T-helper 2 cell treated with Interferon-gamma antibody and Interleukin-4, amounts not matched to agents 5 μg/mL and 100 μg/mL, for 36 hours (primary cell): ENCODE results near the gene SLC25A10.
A peak's percentile ranks its signal among the peaks of the same experiment; 100 is the strongest.
"Not testable (repeated sequence)": the region's sequence is repeated elsewhere in the genome, so short reads cannot be mapped to it uniquely, and the experiment has no call there.

ENCODE experiments used
- DNase-seq: peaks from one replicate; pipeline ENCODE4 v3.0.0; 2021; ENCODE audit warnings: low spot score
- H3K27ac Mint-ChIP-seq: one replicate; pipeline ENCODE4 v1.8.0; 2021; ENCODE audit warnings: mild to moderate bottlenecking, mixed read lengths
- H3K27me3 Mint-ChIP-seq: one replicate; pipeline ENCODE4 v1.8.0; 2021; ENCODE audit warnings: low read depth, mixed read lengths
- H3K36me3 Mint-ChIP-seq: one replicate; pipeline ENCODE4 v1.8.0; 2021; ENCODE audit warnings: low read depth, mixed read lengths
- H3K4me1 Mint-ChIP-seq: one replicate; pipeline ENCODE4 v1.8.0; 2021; ENCODE audit warnings: low read depth, mixed read lengths
- H3K4me3 Mint-ChIP-seq: one replicate; pipeline ENCODE4 v1.8.0; 2022; ENCODE audit warnings: mild to moderate bottlenecking, moderate library complexity, mixed read lengths
- H3K9me3 Mint-ChIP-seq: one replicate; pipeline ENCODE4 v1.8.0; 2021; ENCODE audit warnings: mixed read lengths

Gene SLC25A10

GRCh38 chr17:81734405-81735263 lies 22.6 kb downstream of the SLC25A10 start:
- H3K9me3 Mint-ChIP-seq, result no peaks in the 10 kb centered on the region
- no peak for DNase-seq
- H3K4me3 Mint-ChIP-seq, result no peak overlapping the region
- H3K27me3 Mint-ChIP-seq, result peaks cover 13% of the 10 kb centered on the region
- H3K4me1 Mint-ChIP-seq, result peaks cover 10% of the 10 kb centered on the region
- H3K36me3 Mint-ChIP-seq, result no peaks in the 10 kb centered on the region
- H3K27ac Mint-ChIP-seq, result no peak overlapping the region

GRCh38 chr17:81735264-81736102 lies 23.4 kb downstream of the SLC25A10 start:
- no peaks in the 10 kb centered on the region for H3K36me3 Mint-ChIP-seq
- H3K27me3 Mint-ChIP-seq, result peaks cover 15% of the 10 kb centered on the region
- H3K4me1 Mint-ChIP-seq, result peaks cover 10% of the 10 kb centered on the region
- H3K9me3 Mint-ChIP-seq, result no peaks in the 10 kb centered on the region
- H3K27ac Mint-ChIP-seq, result peak overlapping the region; percentile 45
- peak overlapping the region; percentile 73 for H3K4me3 Mint-ChIP-seq
- no peak for DNase-seq

DNA sequence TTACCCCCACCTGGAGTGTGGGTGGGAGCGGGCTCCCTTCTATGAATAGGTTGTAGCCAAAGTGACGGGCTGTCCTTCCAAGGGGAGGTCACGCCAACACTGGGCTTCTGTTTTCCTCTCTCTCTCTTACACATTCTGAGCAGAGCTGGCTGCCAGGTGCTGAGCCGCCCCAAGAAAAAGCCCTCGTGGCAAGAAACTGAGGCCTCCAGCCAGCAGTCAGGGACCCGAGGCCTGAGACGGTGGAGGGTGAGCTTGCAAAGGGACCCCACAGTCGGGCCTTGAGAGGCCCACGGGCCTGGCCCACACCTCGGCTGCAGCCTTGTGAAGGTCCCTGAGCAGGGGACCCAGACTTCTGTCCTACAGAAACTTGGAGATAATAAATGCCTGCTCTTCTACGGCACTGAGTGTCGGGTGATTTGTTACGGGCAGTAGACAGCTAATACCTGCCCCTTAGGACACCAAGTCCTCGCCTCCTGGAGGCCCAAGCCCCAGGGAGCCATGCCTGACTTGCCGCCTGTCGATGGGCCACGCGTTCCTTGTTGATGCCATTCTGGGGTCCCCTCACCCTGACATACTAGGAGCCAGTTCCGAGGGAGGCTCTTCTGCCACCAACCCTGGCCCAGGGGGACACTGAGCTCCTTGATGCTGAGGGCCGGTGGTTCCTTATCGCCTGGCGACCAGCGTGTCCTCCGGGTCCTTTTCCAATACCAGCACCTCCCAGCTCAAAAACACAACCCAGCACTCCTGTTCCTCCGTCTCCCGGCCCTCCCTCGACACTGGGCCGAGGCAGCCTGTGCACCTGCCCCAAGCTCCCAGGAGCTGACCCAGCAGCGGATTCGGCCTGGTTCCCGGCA lies 26.1 kb downstream of the SLC25A10 start:
- DNase-seq, result no peak
- H3K4me1 Mint-ChIP-seq, result peaks cover 7% of the 10 kb centered on the region
- H3K4me3 Mint-ChIP-seq, result no peak overlapping the region

GRCh38 chr17:81738801-81739393 lies 26.8 kb downstream of the SLC25A10 start:
- Mint-ChIP-seq H3K27me3 (peaks cover 14% of the 10 kb centered on the region), H3K4me1 (peaks cover 7% of the 10 kb centered on the region), H3K9me3 (no peaks in the 10 kb centered on the region), H3K4me3 (no peak overlapping the region), H3K27ac (no peak overlapping the region), H3K36me3 (no peaks in the 10 kb centered on the region)
- no peak for DNase-seq

More for the DNA sequence above, 26.1 kb downstream of the SLC25A10 start:
- no peaks in the 10 kb centered on the region for H3K36me3 Mint-ChIP-seq
- H3K27me3 Mint-ChIP-seq, result peaks cover 14% of the 10 kb centered on the region
- no peaks in the 10 kb centered on the region for H3K9me3 Mint-ChIP-seq
- H3K27ac Mint-ChIP-seq, result no peak overlapping the region

GRCh38 chr17:81739593-81739992 lies 27.5 kb downstream of the SLC25A10 start:
- not testable (repeated sequence) for H3K36me3 Mint-ChIP-seq, H3K4me1 Mint-ChIP-seq, H3K9me3 Mint-ChIP-seq, DNase-seq, H3K4me3 Mint-ChIP-seq, H3K27ac Mint-ChIP-seq
- peaks cover 14% of the 10 kb centered on the region for H3K27me3 Mint-ChIP-seq

DNA sequence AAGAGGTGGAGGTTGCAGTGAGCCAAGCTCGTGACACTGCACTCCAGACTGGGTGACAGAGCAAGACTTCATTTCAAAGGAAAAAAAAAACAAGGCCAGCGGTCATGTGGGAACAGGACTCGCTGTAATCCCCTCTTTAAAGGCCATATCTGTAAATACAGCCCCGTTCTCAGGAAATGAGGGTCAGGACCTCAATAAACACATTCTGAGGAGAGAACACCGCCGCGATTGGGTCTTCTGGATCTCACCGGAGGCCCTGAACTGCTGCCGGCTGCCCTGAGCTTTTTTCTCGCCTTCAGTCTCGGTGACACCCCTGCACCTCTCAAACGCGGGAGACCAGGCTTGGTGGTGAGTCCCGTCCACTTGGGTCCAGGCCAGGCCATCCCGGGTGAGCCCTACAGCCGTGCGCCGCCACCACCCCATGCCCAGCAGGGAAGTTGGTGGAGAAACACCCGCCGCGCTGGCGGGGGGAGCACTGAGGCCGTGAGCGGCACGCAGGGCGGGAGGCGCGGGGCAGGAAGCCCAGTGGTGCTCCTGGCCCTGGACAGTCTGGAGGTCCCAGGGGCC lies 28.4 kb downstream of the SLC25A10 start:
- Mint-ChIP-seq H3K4me3 (no peak overlapping the region), H3K4me1 (peaks cover 7% of the 10 kb centered on the region), H3K27me3 (peaks cover 14% of the 10 kb centered on the region), H3K27ac (no peak overlapping the region), H3K9me3 (no peaks in the 10 kb centered on the region), H3K36me3 (no peaks in the 10 kb centered on the region)
- DNase-seq, result no peak

- no peak overlapping the region for H3K27ac Mint-ChIP-seq
These were observed 29.0 kb downstream of the SLC25A10 start for GRCh38 chr17:81741049-81741593.

GRCh38 chr17:81741594-81742452 lies 29.7 kb downstream of the SLC25A10 start:
- DNase-seq, result no peak
- Mint-ChIP-seq H3K4me1 (no peaks in the 10 kb centered on the region), H3K9me3 (no peaks in the 10 kb centered on the region), H3K4me3 (no peak overlapping the region), H3K36me3 (no peaks in the 10 kb centered on the region), H3K27me3 (peaks cover 11% of the 10 kb centered on the region), H3K27ac (peak overlapping the region; percentile 23)

More at GRCh38 chr17:81741049-81741593, 29.0 kb downstream of the SLC25A10 start:
- H3K4me3 Mint-ChIP-seq, result no peak overlapping the region
- H3K36me3 Mint-ChIP-seq, result no peaks in the 10 kb centered on the region
- H3K9me3 Mint-ChIP-seq, result no peaks in the 10 kb centered on the region
- peaks cover under 1% of the 10 kb centered on the region for H3K4me1 Mint-ChIP-seq
- DNase-seq, result no peak
- H3K27me3 Mint-ChIP-seq, result peaks cover 11% of the 10 kb centered on the region
